ENCODE measurements around the gene FHIT.

FHIT gene

DNA sequence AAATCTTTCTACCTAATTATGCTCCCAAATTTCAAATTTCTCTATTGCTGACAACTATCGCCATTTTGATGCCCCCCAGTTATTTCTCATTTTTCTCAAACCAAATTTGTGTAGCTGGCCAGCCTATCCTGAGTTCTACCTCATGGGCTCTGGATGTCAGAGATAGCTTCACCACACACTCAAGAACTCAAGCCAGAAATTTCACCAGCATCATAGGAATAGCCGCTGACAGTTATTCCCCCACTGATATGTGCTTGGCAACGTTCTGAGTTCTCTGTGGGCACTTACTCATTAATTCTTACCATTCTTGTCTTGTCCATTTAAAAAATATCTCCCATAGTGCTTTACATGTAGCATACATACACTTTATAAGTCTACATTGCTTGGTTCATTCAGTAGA is 264.7 kb downstream of the FHIT start:
- FAIRE-seq (no peak), DNase-seq (ENCODE audit: insufficient read length, low spot score) (no peak)
- TF ChIP-seq, protein P1, sequence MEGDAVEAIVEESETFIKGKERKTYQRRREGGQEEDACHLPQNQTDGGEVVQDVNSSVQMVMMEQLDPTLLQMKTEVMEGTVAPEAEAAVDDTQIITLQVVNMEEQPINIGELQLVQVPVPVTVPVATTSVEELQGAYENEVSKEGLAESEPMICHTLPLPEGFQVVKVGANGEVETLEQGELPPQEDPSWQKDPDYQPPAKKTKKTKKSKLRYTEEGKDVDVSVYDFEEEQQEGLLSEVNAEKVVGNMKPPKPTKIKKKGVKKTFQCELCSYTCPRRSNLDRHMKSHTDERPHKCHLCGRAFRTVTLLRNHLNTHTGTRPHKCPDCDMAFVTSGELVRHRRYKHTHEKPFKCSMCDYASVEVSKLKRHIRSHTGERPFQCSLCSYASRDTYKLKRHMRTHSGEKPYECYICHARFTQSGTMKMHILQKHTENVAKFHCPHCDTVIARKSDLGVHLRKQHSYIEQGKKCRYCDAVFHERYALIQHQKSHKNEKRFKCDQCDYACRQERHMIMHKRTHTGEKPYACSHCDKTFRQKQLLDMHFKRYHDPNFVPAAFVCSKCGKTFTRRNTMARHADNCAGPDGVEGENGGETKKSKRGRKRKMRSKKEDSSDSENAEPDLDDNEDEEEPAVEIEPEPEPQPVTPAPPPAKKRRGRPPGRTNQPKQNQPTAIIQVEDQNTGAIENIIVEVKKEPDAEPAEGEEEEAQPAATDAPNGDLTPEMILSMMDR (IDR thresholded peaks at IDR 0.05; ENCODE audit: insufficient read depth, missing control alignments): no peak

GRCh38 chr3:60983906-60984305 is 267.3 kb downstream of the FHIT start:
- DNase-seq (ENCODE audit: insufficient read length, low spot score) (no peak), FAIRE-seq (no peak)
- TF ChIP-seq, protein P1 (IDR thresholded peaks at IDR 0.05; ENCODE audit: insufficient read depth, missing control alignments): no peak

DNA sequence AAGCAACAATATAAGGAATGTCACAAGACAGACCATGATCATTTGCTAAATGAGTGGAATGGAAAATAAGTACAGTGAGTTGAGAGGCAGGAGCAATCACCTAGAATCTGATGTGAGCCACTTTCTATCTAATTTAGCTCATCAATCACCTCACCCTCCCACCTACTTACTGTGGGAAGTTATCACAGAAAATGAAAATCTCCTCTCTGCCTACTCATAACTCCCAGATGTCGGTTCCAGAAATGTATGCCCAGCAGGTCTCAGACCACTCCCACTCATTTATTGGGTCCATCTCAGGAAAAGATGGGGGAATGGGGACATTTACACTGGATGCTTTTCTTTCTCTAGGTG is 270.9 kb downstream of the FHIT start:
- DNase-seq (ENCODE audit: insufficient read length, low spot score) (no peak), FAIRE-seq (no peak)
- TF ChIP-seq, protein P1 (IDR thresholded peaks at IDR 0.05; ENCODE audit: insufficient read depth, missing control alignments): no peak

- DNase-seq (ENCODE audit: insufficient read length, low spot score) (no peak), FAIRE-seq (no peak)
- TF ChIP-seq, protein P1 (IDR thresholded peaks at IDR 0.05; ENCODE audit: insufficient read depth, missing control alignments): no peak
These were observed 271.6 kb downstream of the FHIT start for GRCh38 chr3:60979461-60980341.

DNA sequence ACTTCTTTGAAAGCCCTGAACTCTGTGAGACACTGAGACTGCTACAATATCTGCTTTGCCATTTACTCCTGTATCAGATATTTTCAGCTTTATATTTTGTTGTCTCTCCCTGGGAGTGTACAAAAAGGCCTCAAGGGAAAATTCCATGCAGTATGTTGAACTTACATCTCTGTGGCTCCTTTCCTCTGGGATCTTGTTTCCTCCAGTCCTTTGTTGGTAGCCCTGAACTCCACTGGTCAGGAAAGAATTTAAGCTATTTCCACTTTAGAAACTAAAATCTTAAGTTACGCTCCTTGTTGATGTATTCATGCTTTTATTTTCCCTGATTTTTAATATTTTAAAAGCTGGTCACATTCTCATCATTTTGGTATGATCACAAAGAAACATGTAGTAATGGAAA is 277.9 kb downstream of the FHIT start:
- DNase-seq (ENCODE audit: insufficient read length, low spot score) (no peak), FAIRE-seq (no peak)
- TF ChIP-seq, protein P1 (IDR thresholded peaks at IDR 0.05; ENCODE audit: insufficient read depth, missing control alignments): no peak

DNA sequence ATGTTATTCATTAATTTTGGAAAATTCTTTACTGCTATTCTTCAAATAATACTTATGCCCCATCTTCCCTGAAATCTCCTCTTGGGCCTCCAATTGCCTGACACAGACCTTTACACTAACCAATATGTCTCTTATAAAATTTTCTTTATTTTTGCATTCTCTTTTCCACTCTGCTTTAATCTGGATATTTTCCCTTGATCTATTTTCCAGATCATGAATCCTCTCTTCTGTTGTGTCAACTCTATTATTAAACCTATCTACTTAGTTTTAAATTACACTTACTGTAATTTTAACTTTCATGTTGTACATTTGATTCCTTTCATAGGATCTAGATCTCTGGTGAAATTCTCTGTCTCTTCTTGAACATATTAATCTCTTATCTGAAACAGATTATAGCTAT is 278.7 kb downstream of the FHIT start:
- no peak for DNase-seq (ENCODE audit: insufficient read length, low spot score)
- FAIRE-seq: no peak
- TF ChIP-seq, protein P1 (IDR thresholded peaks at IDR 0.05; ENCODE audit: insufficient read depth, missing control alignments): no peak

GRCh38 chr3:60970850-60971249 is 280.4 kb downstream of the FHIT start:
- TF ChIP-seq, protein P1 (IDR thresholded peaks at IDR 0.05; ENCODE audit: insufficient read depth, missing control alignments): no peak
- no peak for FAIRE-seq
- DNase-seq (ENCODE audit: insufficient read length, low spot score): no peak

All from D721Med (cell line).